Astrocyte (in vitro differentiated cells and primary cell): ENCODE results near the gene CD58. TPM values are rescaled to one million over a fixed set of nuclear protein-coding genes. Genes with fewer than 3 reads are reported as not detected.
A peak's percentile ranks its signal among the peaks of the same experiment; 100 is the strongest.

Source experiments
- DNase-seq: peaks from one replicate; pipeline ENCODE4 v3.0.0-alpha.2; 2010; ENCODE audit warnings: low read depth
- FAIRE-seq: peaks from 2 replicates; lab custom pipeline; 2011; peaks lifted over from hg19 to GRCh38; lab: Jason Lieb, UNC
- H2AFZ ChIP-seq: 2 replicates; pipeline ENCODE4 v1.6.0; 2012; ENCODE audit warnings: low read depth, low read length, inconsistent platforms
- H3K27ac ChIP-seq: 2 replicates; pipeline ENCODE4 v1.5.1; 2011; ENCODE audit warnings: low read depth, low read length, inconsistent platforms
- H3K27me3 ChIP-seq: 2 replicates; pipeline ENCODE4 v1.6.0; 2011; ENCODE audit warnings: low read length, inconsistent platforms; ENCODE audit not compliant: insufficient read depth
- H3K36me3 ChIP-seq: 2 replicates; pipeline ENCODE4 v1.5.1; 2011; ENCODE audit warnings: low read length, inconsistent platforms; ENCODE audit not compliant: insufficient read depth
- H3K4me1 ChIP-seq: 2 replicates; pipeline ENCODE4 v1.5.1; 2011; ENCODE audit warnings: low read length, inconsistent platforms; ENCODE audit not compliant: insufficient read depth
- H3K4me2 ChIP-seq: 2 replicates; pipeline ENCODE4 v1.6.0; 2012; ENCODE audit warnings: low read length, inconsistent platforms
- H3K4me3 ChIP-seq: 2 replicates; pipeline ENCODE4 v1.5.1; 2011; ENCODE audit warnings: low read depth, mild to moderate bottlenecking, low read length, inconsistent platforms; ENCODE audit not compliant: insufficient read depth
- H3K79me2 ChIP-seq: 2 replicates; pipeline ENCODE4 v1.6.0; 2012; ENCODE audit warnings: mild to moderate bottlenecking, low read length, inconsistent platforms; ENCODE audit not compliant: insufficient read depth
- H3K9ac ChIP-seq: 2 replicates; pipeline ENCODE4 v1.6.0; 2012; ENCODE audit warnings: mild to moderate bottlenecking, low read length, inconsistent platforms
- H3K9me3 ChIP-seq: 2 replicates; pipeline ENCODE4 v1.5.1; 2012; ENCODE audit warnings: low read depth, mild to moderate bottlenecking, low read length, inconsistent platforms; ENCODE audit not compliant: insufficient read depth
- H4K20me1 ChIP-seq: 2 replicates; pipeline ENCODE4 v1.6.0; 2012; ENCODE audit warnings: low read length, inconsistent platforms; ENCODE audit not compliant: insufficient read depth
- H3K27ac Mint-ChIP-seq: one replicate; pipeline ENCODE4 v1.8.0; 2021; ENCODE audit warnings: mild to moderate bottlenecking, mixed read lengths; ENCODE audit not compliant: unreplicated experiment
- H3K27me3 Mint-ChIP-seq: one replicate; pipeline ENCODE4 v1.8.0; 2021; ENCODE audit warnings: low read depth, mixed read lengths; ENCODE audit not compliant: unreplicated experiment
- H3K36me3 Mint-ChIP-seq: one replicate; pipeline ENCODE4 v1.8.0; 2021; ENCODE audit warnings: low read depth, mixed read lengths; ENCODE audit not compliant: unreplicated experiment
- H3K4me1 Mint-ChIP-seq: one replicate; pipeline ENCODE4 v1.8.0; 2021; ENCODE audit warnings: low read depth, mixed read lengths; ENCODE audit not compliant: unreplicated experiment
- H3K4me3 Mint-ChIP-seq: one replicate; pipeline ENCODE4 v1.8.0; 2021; ENCODE audit warnings: mild to moderate bottlenecking, moderate library complexity, mixed read lengths; ENCODE audit not compliant: unreplicated experiment
- H3K9me3 Mint-ChIP-seq: one replicate; pipeline ENCODE4 v1.8.0; 2021; ENCODE audit warnings: mild to moderate bottlenecking, mixed read lengths; ENCODE audit not compliant: unreplicated experiment
- EZH2 ChIP-seq: IDR thresholded peaks from 2 replicates; pipeline ENCODE4 v1.6.1; 2012; ENCODE audit warnings: mild to moderate bottlenecking, low read length, inconsistent platforms; ENCODE audit not compliant: insufficient read depth
- total RNA-seq: library from RNA; stranded (reverse); gene quantifications from 2 replicates; pipeline ENCODE4 v1.2.1, GENCODE V29; 2021
- TF ChIP-seq, protein P1 (sequence below): IDR thresholded peaks from 2 replicates; pipeline ENCODE4 v1.5.1; 2011; ENCODE audit warnings: low read depth, mild to moderate bottlenecking, inconsistent platforms, low read length, moderate library complexity; ENCODE audit not compliant: insufficient read depth

Gene CD58
- total RNA-seq, 1 donor from 2014 or later = 13.0 TPM

DNA sequence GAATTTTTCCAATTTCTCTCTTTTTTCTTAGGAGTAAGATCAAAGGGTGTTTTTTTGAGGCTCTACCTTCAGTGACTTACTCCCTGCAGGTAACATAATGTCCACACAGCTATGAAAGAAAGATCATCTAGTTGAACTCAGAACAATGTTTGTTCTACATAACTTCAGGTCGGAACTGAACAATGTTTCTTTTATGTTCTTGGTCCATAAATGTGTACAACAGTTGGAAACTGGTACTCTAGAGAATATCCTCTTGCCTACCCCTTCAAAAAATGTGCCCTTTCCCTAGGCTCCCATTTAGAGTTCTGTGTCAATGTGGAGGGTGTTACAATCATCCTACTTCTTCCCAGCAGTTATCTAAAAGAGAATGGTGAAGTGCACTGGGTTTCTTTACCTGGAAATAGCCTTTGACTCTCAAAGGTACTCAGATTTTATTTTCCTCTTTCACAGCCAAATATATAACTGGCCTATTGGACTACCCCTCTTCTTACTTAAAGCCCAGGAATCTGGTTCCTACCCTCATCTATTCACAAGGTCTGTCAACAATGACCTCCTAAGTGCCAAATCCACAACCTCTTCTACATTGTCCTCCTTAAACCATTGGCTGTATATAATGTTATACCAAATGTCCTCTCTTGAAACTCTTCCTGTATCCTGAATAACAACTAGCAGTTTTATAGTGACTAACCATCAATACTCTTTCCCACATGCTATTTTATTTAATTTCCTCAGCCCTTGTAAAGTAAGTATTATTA is 42.3 kb downstream of the CD58 start:
- Histone ChIP-seq H3K4me3 (no peak overlapping the region), H3K36me3 (no peaks in the 10 kb centered on the region), H3K4me2 (no peak overlapping the region), H3K9me3 (no peaks in the 10 kb centered on the region), H3K9ac (no peak overlapping the region), H2AFZ (no peak overlapping the region), H3K4me1 (peaks cover 8% of the 10 kb centered on the region), H3K27me3 (no peaks in the 10 kb centered on the region), H3K27ac (no peak overlapping the region), H4K20me1 (no peaks in the 10 kb centered on the region), H3K79me2 (no peaks in the 10 kb centered on the region)
- no peaks in the 10 kb centered on the region for H3K27me3 Mint-ChIP-seq
- H3K4me1 Mint-ChIP-seq = peaks cover 8% of the 10 kb centered on the region
- DNase-seq = no peak
- no peak overlapping the region for H3K4me3 Mint-ChIP-seq
- peaks cover 11% of the 10 kb centered on the region for H3K36me3 Mint-ChIP-seq
- no peak for TF ChIP-seq EZH2
- TF ChIP-seq, protein P1, sequence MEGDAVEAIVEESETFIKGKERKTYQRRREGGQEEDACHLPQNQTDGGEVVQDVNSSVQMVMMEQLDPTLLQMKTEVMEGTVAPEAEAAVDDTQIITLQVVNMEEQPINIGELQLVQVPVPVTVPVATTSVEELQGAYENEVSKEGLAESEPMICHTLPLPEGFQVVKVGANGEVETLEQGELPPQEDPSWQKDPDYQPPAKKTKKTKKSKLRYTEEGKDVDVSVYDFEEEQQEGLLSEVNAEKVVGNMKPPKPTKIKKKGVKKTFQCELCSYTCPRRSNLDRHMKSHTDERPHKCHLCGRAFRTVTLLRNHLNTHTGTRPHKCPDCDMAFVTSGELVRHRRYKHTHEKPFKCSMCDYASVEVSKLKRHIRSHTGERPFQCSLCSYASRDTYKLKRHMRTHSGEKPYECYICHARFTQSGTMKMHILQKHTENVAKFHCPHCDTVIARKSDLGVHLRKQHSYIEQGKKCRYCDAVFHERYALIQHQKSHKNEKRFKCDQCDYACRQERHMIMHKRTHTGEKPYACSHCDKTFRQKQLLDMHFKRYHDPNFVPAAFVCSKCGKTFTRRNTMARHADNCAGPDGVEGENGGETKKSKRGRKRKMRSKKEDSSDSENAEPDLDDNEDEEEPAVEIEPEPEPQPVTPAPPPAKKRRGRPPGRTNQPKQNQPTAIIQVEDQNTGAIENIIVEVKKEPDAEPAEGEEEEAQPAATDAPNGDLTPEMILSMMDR = no peak
- H3K27ac Mint-ChIP-seq = no peak overlapping the region
- no peaks in the 10 kb centered on the region for H3K9me3 Mint-ChIP-seq
- FAIRE-seq = no peak

DNA sequence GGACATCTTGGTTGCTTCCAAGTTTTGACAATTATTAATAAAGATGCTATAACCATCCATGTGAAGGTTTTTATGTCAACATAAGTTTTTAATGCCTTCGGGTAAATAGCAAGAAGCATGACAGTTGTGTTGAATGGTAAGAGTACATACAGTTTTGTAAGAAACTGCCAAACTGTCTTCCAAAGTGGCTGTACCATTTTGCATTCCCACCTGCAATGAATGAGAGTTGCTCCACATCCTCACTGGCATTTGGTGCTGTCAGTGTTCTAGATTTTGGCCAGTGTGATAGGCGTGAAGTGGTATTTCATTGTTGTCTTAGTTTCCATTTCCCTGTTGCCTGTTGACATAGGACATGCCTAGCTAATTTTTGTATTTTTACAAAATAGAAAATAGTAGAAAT is 45.4 kb downstream of the CD58 start:
- Mint-ChIP-seq H3K36me3 (peaks cover 2% of the 10 kb centered on the region), H3K4me1 (peaks cover 15% of the 10 kb centered on the region), H3K27me3 (no peaks in the 10 kb centered on the region), H3K9me3 (no peaks in the 10 kb centered on the region), H3K4me3 (no peak overlapping the region), H3K27ac (no peak overlapping the region)
- Histone ChIP-seq H3K36me3 (no peaks in the 10 kb centered on the region), H2AFZ (no peak overlapping the region), H3K27ac (no peak overlapping the region), H4K20me1 (no peaks in the 10 kb centered on the region), H3K4me2 (no peak overlapping the region), H3K4me1 (peaks cover 12% of the 10 kb centered on the region), H3K27me3 (no peaks in the 10 kb centered on the region), H3K9me3 (no peaks in the 10 kb centered on the region), H3K4me3 (no peak overlapping the region), H3K79me2 (no peaks in the 10 kb centered on the region), H3K9ac (no peak overlapping the region)
- no peak for FAIRE-seq
- DNase-seq = no peak
- no peak for TF ChIP-seq EZH2
- TF ChIP-seq, protein P1 = no peak

GRCh38 chr1:116521186-116521585 is 49.6 kb downstream of the CD58 start:
- Histone ChIP-seq H3K4me3 (no peak overlapping the region), H3K9ac (no peak overlapping the region), H3K9me3 (no peaks in the 10 kb centered on the region), H3K36me3 (no peaks in the 10 kb centered on the region), H3K4me2 (no peak overlapping the region), H3K27me3 (no peaks in the 10 kb centered on the region), H3K4me1 (peaks cover 4% of the 10 kb centered on the region), H3K79me2 (no peaks in the 10 kb centered on the region), H3K27ac (no peak overlapping the region), H4K20me1 (no peaks in the 10 kb centered on the region), H2AFZ (no peak overlapping the region)
- peak overlapping the region; percentile 0 for H3K27ac Mint-ChIP-seq
- peaks cover 9% of the 10 kb centered on the region for H3K36me3 Mint-ChIP-seq
- no peaks in the 10 kb centered on the region for H3K9me3 Mint-ChIP-seq
- FAIRE-seq (no peak), DNase-seq (peak; percentile 58)
- peaks cover 7% of the 10 kb centered on the region for H3K4me1 Mint-ChIP-seq
- no peak overlapping the region for H3K4me3 Mint-ChIP-seq
- TF ChIP-seq EZH2 = no peak
- TF ChIP-seq, protein P1 = no peak
- no peaks in the 10 kb centered on the region for H3K27me3 Mint-ChIP-seq
